Mesenchymal stem cell (in vitro differentiated cells and primary cell): ENCODE results near the gene KCNIP4.

Experiments used
- DNase-seq: peaks from one replicate; pipeline ENCODE4 v3.0.0-alpha.2; 2013
- H2AFZ ChIP-seq: one replicate; pipeline ENCODE4 v1.6.1; 2013; ENCODE audit warnings: low read depth, mild to moderate bottlenecking, control low read depth, inconsistent platforms, low read length, moderate library complexity
- H2AK5ac ChIP-seq: 2 replicates; pipeline ENCODE4 v1.6.1; 2013; ENCODE audit warnings: low read length, moderate library complexity, mild to moderate bottlenecking, inconsistent platforms; ENCODE audit not compliant: severe bottlenecking
- H2BK120ac ChIP-seq: one replicate; pipeline ENCODE4 v1.6.1; 2013; ENCODE audit warnings: low read depth, mild to moderate bottlenecking, inconsistent platforms, low read length, moderate library complexity
- H2BK12ac ChIP-seq, 2 experiments: one replicate each; pipeline ENCODE4 v1.6.1; 2013; ENCODE audit warnings: inconsistent platforms in 2 of 2, low read length in 2 of 2, mild to moderate bottlenecking in 2 of 2, moderate library complexity in 2 of 2, control low read depth in 1 of 2
- H2BK15ac ChIP-seq: one replicate; pipeline ENCODE4 v1.6.1; 2013; ENCODE audit warnings: mild to moderate bottlenecking, low read depth, inconsistent platforms; ENCODE audit not compliant: poor library complexity, severe bottlenecking
- H2BK5ac ChIP-seq: 2 replicates; pipeline ENCODE4 v1.6.1; 2013; ENCODE audit warnings: low read depth, mild to moderate bottlenecking, low read length, control low read depth, inconsistent platforms; ENCODE audit not compliant: poor library complexity, severe bottlenecking
- H3K14ac ChIP-seq, 2 experiments: one replicate each; pipeline ENCODE4 v1.6.1; 2013; ENCODE audit warnings: inconsistent platforms in 2 of 2, low read length in 2 of 2, control low read depth in 1 of 2, mild to moderate bottlenecking in 1 of 2, moderate library complexity in 1 of 2
- H3K18ac ChIP-seq, 2 experiments: one replicate each; pipeline ENCODE4 v1.6.1; 2013; ENCODE audit warnings: inconsistent platforms in 2 of 2, low read length in 2 of 2, control low read depth in 1 of 2, low read depth in 1 of 2, mild to moderate bottlenecking in 1 of 2
- H3K23ac ChIP-seq, 2 experiments: one replicate each; pipeline ENCODE4 v1.6.1; 2013; ENCODE audit warnings: inconsistent platforms in 2 of 2, low read length in 2 of 2, mild to moderate bottlenecking in 2 of 2, moderate library complexity in 2 of 2, control low read depth in 1 of 2
- H3K27ac ChIP-seq: 2 replicates; pipeline ENCODE4 v1.5.1; 2013; ENCODE audit warnings: mild to moderate bottlenecking, moderate library complexity, low read length, control low read depth, inconsistent platforms; ENCODE audit not compliant: poor library complexity, severe bottlenecking
- H3K27me3 ChIP-seq, 2 experiments: 2 replicates each; pipeline versions ENCODE4 v1.6.1 to v1.7.0; 2013; ENCODE audit warnings: low read length in 2 of 2, mild to moderate bottlenecking in 2 of 2, moderate library complexity in 2 of 2, control low read depth in 1 of 2, inconsistent platforms in 1 of 2; ENCODE audit not compliant: control insufficient read depth in 1 of 2, insufficient read depth in 1 of 2
- H3K36me3 ChIP-seq, 2 experiments: 2 replicates each; pipeline versions ENCODE4 v1.6.1 to v1.7.0; 2013; ENCODE audit warnings: low read length in 2 of 2, control low read depth in 1 of 2, inconsistent platforms in 1 of 2, low read depth in 1 of 2, mild to moderate bottlenecking in 1 of 2; ENCODE audit not compliant: insufficient read depth in 2 of 2, control insufficient read depth in 1 of 2
- H3K4ac ChIP-seq, 2 experiments: one replicate each; pipeline ENCODE4 v1.6.1; 2013; ENCODE audit warnings: inconsistent platforms in 2 of 2, low read length in 2 of 2, mild to moderate bottlenecking in 2 of 2, moderate library complexity in 2 of 2, control low read depth in 1 of 2, low read depth in 1 of 2
- H3K4me1 ChIP-seq: 2 replicates; pipeline ENCODE4 v1.6.1; 2013; ENCODE audit warnings: low read depth, low read length, control low read depth; ENCODE audit not compliant: control insufficient read depth, insufficient read depth
- H3K4me2 ChIP-seq: 2 replicates; pipeline ENCODE4 v1.6.1; 2013; ENCODE audit warnings: low read length, mild to moderate bottlenecking, inconsistent platforms; ENCODE audit not compliant: poor library complexity, severe bottlenecking
- H3K4me3 ChIP-seq, 2 experiments: 2 replicates each; pipeline versions ENCODE4 v1.5.1 to v1.7.0; 2013; ENCODE audit warnings: low read length in 2 of 2, mild to moderate bottlenecking in 2 of 2, control low read depth in 1 of 2, low read depth in 1 of 2; ENCODE audit not compliant: insufficient read depth in 1 of 2
- H3K79me1 ChIP-seq: replicated peaks from 2 replicates; pipeline ENCODE4 v1.6.1; 2013; ENCODE audit warnings: mild to moderate bottlenecking, control low read depth, low read length, inconsistent platforms; ENCODE audit not compliant: poor library complexity, severe bottlenecking
- H3K9ac ChIP-seq: 2 replicates; pipeline ENCODE4 v1.7.0; 2013; ENCODE audit warnings: mild to moderate bottlenecking, low read length, moderate library complexity
- H3K9me3 ChIP-seq: 2 replicates; pipeline ENCODE4 v1.7.0; 2013; ENCODE audit warnings: mild to moderate bottlenecking, low read length; ENCODE audit not compliant: control insufficient read depth
- H4K8ac ChIP-seq: one replicate; pipeline ENCODE4 v1.6.1; 2013; ENCODE audit warnings: inconsistent platforms, mild to moderate bottlenecking, low read length, moderate library complexity
- H4K91ac ChIP-seq: one replicate; pipeline ENCODE4 v1.6.1; 2013; ENCODE audit warnings: mild to moderate bottlenecking, low read length, inconsistent platforms
- WGBS: methylation state at CpG from one replicate; pipeline ENCODE4 v1.1.7; 2013; ENCODE audit warnings: mixed read lengths; 5-methylcytosine and 5-hydroxymethylcytosine counted together

KCNIP4 gene

GRCh38 chr4:21709031-21709430 is 239.5 kb downstream of the KCNIP4 start:
- H3K4me1 ChIP-seq, result no peaks in the 10 kb centered on the region
- no peak overlapping the region for H2AK5ac ChIP-seq
- no peak overlapping the region for H3K9ac ChIP-seq
- H3K4me2 ChIP-seq, result no peak overlapping the region
- no peak overlapping the region for H3K4me3 ChIP-seq
- H3K18ac ChIP-seq, result no peak overlapping the region
- no peak overlapping the region for H3K27ac ChIP-seq
- H4K91ac ChIP-seq, result no peak overlapping the region
- DNase-seq, result no peak
- no peak overlapping the region for H2BK5ac ChIP-seq
- no peak overlapping the region for H2BK12ac ChIP-seq
- H2BK120ac ChIP-seq, result no peak overlapping the region
- H4K8ac ChIP-seq, result no peak overlapping the region
- H3K79me1 ChIP-seq, result no peaks in the 10 kb centered on the region
- H3K4ac ChIP-seq, result no peak overlapping the region
- no peaks in the 10 kb centered on the region for H3K36me3 ChIP-seq
- H2BK15ac ChIP-seq, result no peak overlapping the region
- no peaks in the 10 kb centered on the region for H3K27me3 ChIP-seq
- H3K23ac ChIP-seq, result no peak overlapping the region
- no peak overlapping the region for H3K14ac ChIP-seq
- H2AFZ ChIP-seq, result no peak overlapping the region
- WGBS, result 95% methylated on average over 1 of the region's 1 CpG
- H3K9me3 ChIP-seq, result no peaks in the 10 kb centered on the region

- no peak overlapping the region for H2AK5ac ChIP-seq
- no peak overlapping the region for H3K14ac ChIP-seq
- H3K36me3 ChIP-seq, result no peaks in the 10 kb centered on the region
- 63% methylated on average over 4 of the region's 4 CpGs for WGBS
- H2BK120ac ChIP-seq, result no peak overlapping the region
- no peak overlapping the region for H3K18ac ChIP-seq
- H4K91ac ChIP-seq, result no peak overlapping the region
- no peaks in the 10 kb centered on the region for H3K9me3 ChIP-seq
- H3K9ac ChIP-seq, result no peak overlapping the region
- peaks cover 4% of the 10 kb centered on the region for H3K4me1 ChIP-seq
- H3K79me1 ChIP-seq, result no peaks in the 10 kb centered on the region
- H3K27me3 ChIP-seq, result no peaks in the 10 kb centered on the region
- H3K27ac ChIP-seq, result no peak overlapping the region
- no peak overlapping the region for H3K4me3 ChIP-seq
- no peak overlapping the region for H2BK5ac ChIP-seq
- H2BK15ac ChIP-seq, result no peak overlapping the region
- no peak overlapping the region for H3K23ac ChIP-seq
- no peak overlapping the region for H3K4me2 ChIP-seq
- H2BK12ac ChIP-seq, result no peak overlapping the region
- H2AFZ ChIP-seq, result no peak overlapping the region
- DNase-seq, result no peak
- no peak overlapping the region for H4K8ac ChIP-seq
- H3K4ac ChIP-seq, result no peak overlapping the region
Observed at GRCh38 chr4:21699446-21699845, 249.1 kb downstream of the KCNIP4 start.

GRCh38 chr4:21697583-21697982 is 251.0 kb downstream of the KCNIP4 start:
- H3K27me3 ChIP-seq, result no peaks in the 10 kb centered on the region
- peak overlapping the region; percentile 37 for H3K4me2 ChIP-seq
- H4K91ac ChIP-seq, result no peak overlapping the region
- H3K23ac ChIP-seq, result no peak overlapping the region
- H3K36me3 ChIP-seq, result no peaks in the 10 kb centered on the region
- H3K9ac ChIP-seq, result no peak overlapping the region
- H3K4me3 ChIP-seq, result no peak overlapping the region
- H2BK5ac ChIP-seq, result no peak overlapping the region
- H2BK120ac ChIP-seq, result no peak overlapping the region
- WGBS, result 23% methylated on average over 10 of the region's 10 CpGs
- peak overlapping the region; percentile 57 for H4K8ac ChIP-seq
- no peaks in the 10 kb centered on the region for H3K9me3 ChIP-seq
- H3K14ac ChIP-seq, result no peak overlapping the region
- no peak overlapping the region for H3K18ac ChIP-seq
- no peak overlapping the region for H2AK5ac ChIP-seq
- H3K4me1 ChIP-seq, result peaks cover 4% of the 10 kb centered on the region
- H3K27ac ChIP-seq, result no peak overlapping the region
- no peak overlapping the region for H2BK15ac ChIP-seq
- peak overlapping the region in 1 of 2 experiments; percentile 49 for H2BK12ac ChIP-seq
- no peaks in the 10 kb centered on the region for H3K79me1 ChIP-seq
- H2AFZ ChIP-seq, result no peak overlapping the region
- peak; percentile 52 for DNase-seq
- no peak overlapping the region for H3K4ac ChIP-seq

DNA sequence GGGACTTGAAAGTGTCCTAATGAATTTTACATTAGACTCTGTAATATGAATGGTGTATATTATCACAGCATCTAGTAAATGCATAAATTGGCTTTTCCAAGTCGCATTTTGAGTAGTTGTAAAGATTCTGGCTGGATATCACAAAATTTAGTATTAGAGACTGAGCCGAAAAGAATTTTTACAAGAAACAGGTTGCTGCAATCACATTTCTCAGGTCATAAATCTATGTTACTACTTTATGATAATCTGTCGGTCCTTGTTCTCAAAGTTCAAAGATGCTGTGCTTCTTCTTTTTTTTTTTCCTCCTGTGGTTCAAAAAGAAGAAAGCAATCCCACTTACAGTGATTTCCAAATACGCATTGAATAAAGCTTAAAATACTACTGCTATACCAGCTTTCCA is 253.4 kb downstream of the KCNIP4 start:
- WGBS, result 93% methylated on average over 3 of the region's 4 CpGs
- Histone ChIP-seq H2BK15ac (no peak overlapping the region), H3K27ac (no peak overlapping the region), H3K14ac (no peak overlapping the region), H3K23ac (no peak overlapping the region), H3K4ac (no peak overlapping the region), H4K8ac (no peak overlapping the region), H2BK5ac (no peak overlapping the region), H3K9ac (no peak overlapping the region), H3K9me3 (no peaks in the 10 kb centered on the region), H3K4me3 (no peak overlapping the region), H3K79me1 (no peaks in the 10 kb centered on the region), H2BK12ac (no peak overlapping the region), H3K27me3 (no peaks in the 10 kb centered on the region), H3K18ac (no peak overlapping the region), H4K91ac (no peak overlapping the region), H3K4me1 (peaks cover 4% of the 10 kb centered on the region), H2AFZ (no peak overlapping the region), H3K36me3 (no peaks in the 10 kb centered on the region), H2BK120ac (no peak overlapping the region), H2AK5ac (no peak overlapping the region), H3K4me2 (no peak overlapping the region)
- no peak for DNase-seq
